Right lobe of liver (tissue), 6 donors: ENCODE measurements around the gene DPP10. TPM values are rescaled to one million over a fixed set of nuclear protein-coding genes. Genes with fewer than 3 reads are reported as not detected.

Experiments used
- ATAC-seq, 4 donors: fragments of 200-7000 bp; cut with Tn5 transposase; one replicate each; pipeline ENCODE4 v1.9.1; 2020; ENCODE audit warnings: mild to moderate bottlenecking in 4 of 4, moderate library complexity in 4 of 4
- DNase-seq, 3 donors: peaks; one replicate each; pipeline ENCODE4 v3.0.0-alpha.2; 2020
- H3K27ac ChIP-seq, 3 donors: fragments of 200-600 bp; one replicate each; pipeline ENCODE4 v1.8.0; 2022
- H3K27me3 ChIP-seq, 2 donors: fragments of 200-600 bp; one replicate each; pipeline ENCODE4 v1.8.0; 2022
- H3K36me3 ChIP-seq, 4 donors: fragments of 200-600 bp; sonication (generic) in 1 of 4; one replicate each; pipeline versions ENCODE4 v1.5.1 to v1.8.0; 2017 to 2022; ENCODE audit warnings: control low read depth in 1 of 4
- H3K4me1 ChIP-seq, 4 donors: fragments of 200-600 bp; sonication (generic) in 1 of 4; one replicate each; pipeline versions ENCODE4 v1.5.1 to v1.8.0; 2017 to 2022; ENCODE audit warnings: control low read depth in 1 of 4
- H3K4me3 ChIP-seq, 3 donors: fragments of 200-600 bp; one replicate each; pipeline ENCODE4 v1.8.0; 2022
- H3K9me3 ChIP-seq, 4 donors: fragments of 200-600 bp; sonication (generic) in 1 of 4; one replicate each; pipeline versions ENCODE4 v1.5.1 to v1.8.0; 2017 to 2022; ENCODE audit warnings: control low read depth in 1 of 4
- POLR2A ChIP-seq: fragments of 450-650 bp; IDR thresholded peaks from one replicate; pipeline ENCODE4 v1.6.1; 2017; ENCODE audit warnings: antibody characterized with exemption, mild to moderate bottlenecking
- WGBS: methylation state at CpG from one replicate; pipeline ENCODE4 v1.1.6; 2018; ENCODE audit warnings: low coverage, low lambda C conversion rate; ENCODE audit not compliant: insufficient coverage; ENCODE audit errors: missing lambda C conversion rate; 5-methylcytosine and 5-hydroxymethylcytosine counted together
- intact Hi-C, 2 donors: fragments of 100-400 bp; cut with DNase I; formaldehyde crosslinking; loops; one replicate each; pipeline versions ENCODE4 v1.11.2 to v1.14.1; 2022
- total RNA-seq, 6 experiments: library from RNA; depleted of rRNA in 2 of 6; stranded (reverse); fragments of >200 nt in 2 of 6; fragmentation: NEBNext Ultra II Directional in 3 of 6; extraction: Animal tissue kit (Norgen Biotek cat#: 25700) in 3 of 6; gene quantifications; one replicate each; pipeline versions ENCODE4 v1.1.0 to v1.2.4, GENCODE V29; 2016 to 2023
- TF ChIP-seq, protein P1 (sequence below), 4 donors: fragments of 200-600 bp in 3 of 4; fragments of 450-650 bp in 1 of 4; IDR thresholded peaks; one replicate each; pipeline versions ENCODE4 v1.5.1 to v1.8.0; 2016 to 2022; ENCODE audit warnings: antibody characterized with exemption in 4 of 4, mild to moderate bottlenecking in 2 of 4
- donor health status: DM: no; HTN: yes; CAD: no.
- donor health status: DM: no; HTN: no; CAD: no.
- donor health status: DM: no; HTN: no; CAD: no.
- donor health status: DM: no; HTN: yes; CAD: no.
- donor health status: DM: no; HTN: yes; CAD: no.

DPP10 gene
- total RNA-seq, 6 experiments from 2014 or later: 0.09 to 0.19 (median 0.15) TPM; not detected in 2

DNA sequence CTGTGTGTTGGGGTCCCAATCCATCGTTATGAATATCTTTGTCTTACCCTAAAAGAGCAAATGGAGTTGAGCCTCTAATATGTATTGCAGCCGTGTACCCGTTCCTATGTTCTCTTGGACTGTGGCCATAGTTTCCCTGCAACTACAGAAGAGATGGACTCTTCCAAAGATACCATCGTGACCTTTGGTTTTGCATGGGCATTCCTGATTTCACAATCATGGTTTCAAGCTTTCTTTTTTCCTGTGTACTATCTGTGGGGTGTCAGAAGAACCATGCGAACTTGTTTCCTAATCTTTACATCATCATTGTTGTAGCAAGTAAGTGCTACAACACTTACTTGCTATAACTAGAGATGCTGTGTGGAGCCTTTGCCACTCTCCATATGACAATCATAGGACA lies 1295.7 kb downstream of the DPP10 start:
- Histone ChIP-seq H3K27me3 (no peaks in the 10 kb centered on the region), H3K4me3 (no peak overlapping the region), H3K36me3 (no peaks in the 10 kb centered on the region), H3K9me3 (no peaks in the 10 kb centered on the region), H3K4me1 (no peaks in the 10 kb centered on the region), H3K27ac (no peak overlapping the region)
- ATAC-seq: no peak
- WGBS: 27% methylated on average over 5 of the region's 5 CpGs
- intact Hi-C loops: no loop called here
- DNase-seq: no peak
- TF ChIP-seq, protein P1, sequence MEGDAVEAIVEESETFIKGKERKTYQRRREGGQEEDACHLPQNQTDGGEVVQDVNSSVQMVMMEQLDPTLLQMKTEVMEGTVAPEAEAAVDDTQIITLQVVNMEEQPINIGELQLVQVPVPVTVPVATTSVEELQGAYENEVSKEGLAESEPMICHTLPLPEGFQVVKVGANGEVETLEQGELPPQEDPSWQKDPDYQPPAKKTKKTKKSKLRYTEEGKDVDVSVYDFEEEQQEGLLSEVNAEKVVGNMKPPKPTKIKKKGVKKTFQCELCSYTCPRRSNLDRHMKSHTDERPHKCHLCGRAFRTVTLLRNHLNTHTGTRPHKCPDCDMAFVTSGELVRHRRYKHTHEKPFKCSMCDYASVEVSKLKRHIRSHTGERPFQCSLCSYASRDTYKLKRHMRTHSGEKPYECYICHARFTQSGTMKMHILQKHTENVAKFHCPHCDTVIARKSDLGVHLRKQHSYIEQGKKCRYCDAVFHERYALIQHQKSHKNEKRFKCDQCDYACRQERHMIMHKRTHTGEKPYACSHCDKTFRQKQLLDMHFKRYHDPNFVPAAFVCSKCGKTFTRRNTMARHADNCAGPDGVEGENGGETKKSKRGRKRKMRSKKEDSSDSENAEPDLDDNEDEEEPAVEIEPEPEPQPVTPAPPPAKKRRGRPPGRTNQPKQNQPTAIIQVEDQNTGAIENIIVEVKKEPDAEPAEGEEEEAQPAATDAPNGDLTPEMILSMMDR (IDR thresholded peaks at IDR 0.05): no peak
- no peak for TF ChIP-seq POLR2A

DNA sequence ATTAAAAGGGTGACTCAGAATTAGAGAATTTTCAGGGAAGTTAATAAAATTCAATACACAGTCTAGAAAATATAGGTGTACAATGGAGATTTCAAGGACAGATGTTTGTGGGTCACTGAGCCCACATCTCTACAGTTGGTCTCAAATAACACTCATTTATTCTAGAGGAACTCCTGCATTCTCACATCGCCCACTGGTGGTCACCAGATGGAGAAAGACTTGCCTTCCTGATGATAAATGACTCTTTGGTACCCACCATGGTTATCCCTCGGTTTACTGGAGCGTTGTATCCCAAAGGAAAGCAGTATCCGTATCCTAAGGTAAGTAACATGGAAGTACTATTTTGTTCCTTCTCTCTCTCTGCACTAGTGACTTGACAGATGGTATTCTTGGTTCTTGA lies 1297.1 kb downstream of the DPP10 start:
- ATAC-seq: no peak
- TF ChIP-seq, protein P1 (IDR thresholded peaks at IDR 0.05): no peak
- no peak for TF ChIP-seq POLR2A
- WGBS: 71% methylated on average over 4 of the region's 4 CpGs
- no peak overlapping the region for H3K4me3 ChIP-seq
- intact Hi-C loops: no loop called here
- no peaks in the 10 kb centered on the region for H3K36me3 ChIP-seq
- no peak overlapping the region for H3K27ac ChIP-seq
- DNase-seq: no peak
- H3K9me3 ChIP-seq: no peaks in the 10 kb centered on the region
- H3K4me1 ChIP-seq: no peaks in the 10 kb centered on the region
- H3K27me3 ChIP-seq: no peaks in the 10 kb centered on the region

DNA sequence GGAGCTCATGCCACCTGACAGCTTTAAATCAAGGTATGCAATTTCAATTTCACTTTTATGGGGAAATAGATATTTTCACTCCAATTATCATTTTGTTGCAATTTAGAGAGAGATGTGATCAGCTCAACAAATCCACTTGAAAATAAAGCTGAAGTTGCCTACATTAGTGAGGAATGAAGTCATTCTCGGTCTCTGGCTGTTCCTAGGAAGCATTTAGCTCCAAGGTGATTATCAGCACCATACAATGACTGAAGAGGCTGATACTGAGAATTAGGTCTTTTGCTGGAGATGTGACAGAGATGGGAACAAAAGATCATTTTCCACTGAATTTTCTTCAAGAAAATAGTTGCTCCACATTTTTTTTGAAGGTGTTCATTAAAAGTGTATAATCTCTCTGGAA lies 1303.7 kb downstream of the DPP10 start:
- intact Hi-C loops: no loop called here
- 20% methylated on average over 1 of the region's 1 CpG for WGBS
- TF ChIP-seq POLR2A: no peak
- TF ChIP-seq, protein P1 (IDR thresholded peaks at IDR 0.05): no peak
- DNase-seq: no peak
- Histone ChIP-seq H3K4me3 (no peak overlapping the region), H3K27me3 (no peaks in the 10 kb centered on the region), H3K36me3 (no peaks in the 10 kb centered on the region), H3K27ac (no peak overlapping the region), H3K9me3 (no peaks in the 10 kb centered on the region), H3K4me1 (peaks cover 0 to 3% (median 0%) of the 10 kb centered on the region in 4 donors)
- no peak for ATAC-seq

DNA sequence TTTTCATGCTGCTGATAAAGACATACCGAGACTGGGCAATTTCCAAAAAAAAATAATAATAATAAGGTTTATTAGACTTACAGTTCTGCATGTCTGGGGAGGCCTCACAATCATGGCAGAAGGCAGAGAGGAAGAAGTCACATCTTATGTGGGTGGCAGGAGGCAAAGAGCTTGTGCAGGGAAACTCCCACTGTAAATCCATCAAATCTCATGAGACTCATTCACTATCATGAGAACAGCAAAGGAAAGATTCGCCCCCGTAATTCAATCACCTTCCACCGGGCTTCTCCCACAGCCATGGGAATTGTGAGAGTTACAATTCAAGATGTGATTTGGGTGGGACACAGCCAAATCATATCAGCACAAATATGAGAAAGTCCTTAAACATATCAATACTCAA lies 1314.8 kb downstream of the DPP10 start:
- DNase-seq: no peak
- TF ChIP-seq, protein P1 (IDR thresholded peaks at IDR 0.05): no peak
- no peak for TF ChIP-seq POLR2A
- intact Hi-C loops: no loop called here
- no peak overlapping the region for H3K4me3 ChIP-seq
- no peaks in the 10 kb centered on the region for H3K36me3 ChIP-seq
- H3K27me3 ChIP-seq: no peaks in the 10 kb centered on the region
- H3K27ac ChIP-seq: no peak overlapping the region
- H3K9me3 ChIP-seq: no peaks in the 10 kb centered on the region
- WGBS: 65% methylated on average over 4 of the region's 4 CpGs
- no peak for ATAC-seq
- no peaks in the 10 kb centered on the region for H3K4me1 ChIP-seq

DNA sequence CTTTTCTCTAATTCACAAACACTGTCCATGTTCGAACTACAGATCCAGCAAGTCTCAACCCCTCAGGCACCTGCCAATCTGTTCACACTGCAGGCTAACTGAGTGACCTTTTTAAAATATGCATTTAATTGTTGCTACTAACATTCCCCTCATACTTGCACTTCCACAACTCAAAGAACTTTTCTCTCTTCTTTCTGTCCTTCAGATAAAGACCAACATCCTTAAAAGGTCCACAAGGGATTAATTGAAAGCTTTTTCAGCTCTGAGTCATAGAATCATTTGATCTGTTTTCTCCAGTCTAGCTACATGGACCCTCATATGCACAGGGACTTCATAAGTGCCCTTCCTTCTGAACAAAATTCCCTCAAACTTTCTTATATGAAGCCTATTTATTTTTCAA lies 1321.2 kb downstream of the DPP10 start:
- DNase-seq (no peak), ATAC-seq (no peak)
- TF ChIP-seq, protein P1 (IDR thresholded peaks at IDR 0.05): no peak
- no peaks in the 10 kb centered on the region for H3K27me3 ChIP-seq
- H3K27ac ChIP-seq: no peak overlapping the region
- no peak overlapping the region for H3K4me3 ChIP-seq
- no peaks in the 10 kb centered on the region for H3K9me3 ChIP-seq
- no peaks in the 10 kb centered on the region for H3K4me1 ChIP-seq
- intact Hi-C loops: no loop called here
- WGBS: 29% methylated on average over 1 of the region's 1 CpG
- no peaks in the 10 kb centered on the region for H3K36me3 ChIP-seq
